ENCODE results near the gene ABI3BP. TPM values are rescaled to one million over a fixed set of nuclear protein-coding genes. Genes with fewer than 3 reads are reported as not detected.

Gene ABI3BP
- total and polyA plus RNA-seq, 7 donors, result 1.6 to 23.9 (median 6.9) TPM

- DNase-seq (no peak), ATAC-seq (no peak)
- Histone ChIP-seq H3K36me3 (ENCODE audit: insufficient read depth in 1 of 2, low read depth in 1 of 2) (no peaks in the 10 kb centered on the region), H3K9me3 (no peaks in the 10 kb centered on the region), H3K4me3 (no peak overlapping the region), H3K27me3 (ENCODE audit: insufficient read depth in 3 of 3, low read length in 2 of 3) (no peaks in the 10 kb centered on the region), H3K4me1 (no peaks in the 10 kb centered on the region), H3K27ac (no peak overlapping the region)
- 56 to 69% (median 57%) methylated on average over 2 of the region's 2 CpGs for WGBS, 3 donors
- intact Hi-C loops (cut with DNase I), result no loop called here
- TF ChIP-seq CTCF (IDR thresholded peaks at IDR 0.05), result no peak
These were observed 128.6 kb downstream of the ABI3BP start for GRCh38 chr3:100864471-100865250.

- TF ChIP-seq CTCF (IDR thresholded peaks at IDR 0.05), result no peak
- H3K9me3 ChIP-seq, result no peaks in the 10 kb centered on the region
- 91 to 94% (median 93%) methylated on average over 2 of the region's 2 CpGs for WGBS, 3 donors
- H3K36me3 ChIP-seq (ENCODE audit: insufficient read depth in 1 of 2, low read depth in 1 of 2), result no peaks in the 10 kb centered on the region
- intact Hi-C loops (cut with DNase I), result no loop called here
- H3K4me3 ChIP-seq, result no peak overlapping the region
- no peak for DNase-seq
- H3K4me1 ChIP-seq, result no peaks in the 10 kb centered on the region
- no peaks in the 10 kb centered on the region for H3K27me3 ChIP-seq (ENCODE audit: insufficient read depth in 3 of 3, low read length in 2 of 3)
- H3K27ac ChIP-seq, result no peak overlapping the region
- ATAC-seq, result no peak
These were observed 135.4 kb downstream of the ABI3BP start for GRCh38 chr3:100857863-100858262.

GRCh38 chr3:100856821-100857220 is 136.4 kb downstream of the ABI3BP start:
- WGBS, 3 donors, result 80 to 90% (median 86%) methylated on average over 1 of the region's 1 CpG
- Histone ChIP-seq H3K9me3 (no peaks in the 10 kb centered on the region), H3K27me3 (ENCODE audit: insufficient read depth in 3 of 3, low read length in 2 of 3) (no peaks in the 10 kb centered on the region), H3K4me1 (no peaks in the 10 kb centered on the region), H3K4me3 (no peak overlapping the region), H3K27ac (no peak overlapping the region), H3K36me3 (ENCODE audit: insufficient read depth in 1 of 2, low read depth in 1 of 2) (no peaks in the 10 kb centered on the region)
- no peak for ATAC-seq
- intact Hi-C loops (cut with DNase I), result no loop called here
- no peak for TF ChIP-seq CTCF (IDR thresholded peaks at IDR 0.05)
- DNase-seq, result no peak

GRCh38 chr3:100852840-100853239 is 140.4 kb downstream of the ABI3BP start:
- no peaks in the 10 kb centered on the region for H3K4me1 ChIP-seq
- DNase-seq, result no peak
- no peak overlapping the region for H3K27ac ChIP-seq
- WGBS, 3 donors, result 61 to 70% (median 61%) methylated on average over 3 of the region's 3 CpGs
- no peaks in the 10 kb centered on the region for H3K27me3 ChIP-seq (ENCODE audit: insufficient read depth in 3 of 3, low read length in 2 of 3)
- intact Hi-C loops (cut with DNase I), result no loop called here
- no peaks in the 10 kb centered on the region for H3K9me3 ChIP-seq
- H3K36me3 ChIP-seq (ENCODE audit: insufficient read depth in 1 of 2, low read depth in 1 of 2), result no peaks in the 10 kb centered on the region
- ATAC-seq, result no peak
- no peak overlapping the region for H3K4me3 ChIP-seq
- no peak for TF ChIP-seq CTCF (IDR thresholded peaks at IDR 0.05)

- Histone ChIP-seq H3K9me3 (no peaks in the 10 kb centered on the region), H3K4me1 (no peaks in the 10 kb centered on the region), H3K4me3 (no peak overlapping the region), H3K27ac (no peak overlapping the region), H3K36me3 (ENCODE audit: insufficient read depth in 1 of 2, low read depth in 1 of 2) (no peaks in the 10 kb centered on the region), H3K27me3 (ENCODE audit: insufficient read depth in 3 of 3, low read length in 2 of 3) (no peaks in the 10 kb centered on the region)
- intact Hi-C loops (cut with DNase I), result no loop called here
- ATAC-seq, result no peak
- 65 to 77% (median 74%) methylated on average over 2 of the region's 2 CpGs for WGBS, 3 donors
- no peak for TF ChIP-seq CTCF (IDR thresholded peaks at IDR 0.05)
- DNase-seq, result no peak
These were observed 142.5 kb downstream of the ABI3BP start for GRCh38 chr3:100850701-100851100.

Measured in psoas muscle (tissue), 8 donors.